HPDE6-E6E7 (cell line): ENCODE results near the gene TMBIM1.
"Not testable (repeated sequence)": the region's sequence is repeated elsewhere in the genome, so short reads cannot be mapped to it uniquely, and the experiment has no call there.

ENCODE experiments used
- DNase-seq: peaks from one replicate; pipeline ENCODE4 v3.0.0; 2011; ENCODE audit warnings: missing footprints; ENCODE audit errors: extremely low spot score

Gene TMBIM1

DNA sequence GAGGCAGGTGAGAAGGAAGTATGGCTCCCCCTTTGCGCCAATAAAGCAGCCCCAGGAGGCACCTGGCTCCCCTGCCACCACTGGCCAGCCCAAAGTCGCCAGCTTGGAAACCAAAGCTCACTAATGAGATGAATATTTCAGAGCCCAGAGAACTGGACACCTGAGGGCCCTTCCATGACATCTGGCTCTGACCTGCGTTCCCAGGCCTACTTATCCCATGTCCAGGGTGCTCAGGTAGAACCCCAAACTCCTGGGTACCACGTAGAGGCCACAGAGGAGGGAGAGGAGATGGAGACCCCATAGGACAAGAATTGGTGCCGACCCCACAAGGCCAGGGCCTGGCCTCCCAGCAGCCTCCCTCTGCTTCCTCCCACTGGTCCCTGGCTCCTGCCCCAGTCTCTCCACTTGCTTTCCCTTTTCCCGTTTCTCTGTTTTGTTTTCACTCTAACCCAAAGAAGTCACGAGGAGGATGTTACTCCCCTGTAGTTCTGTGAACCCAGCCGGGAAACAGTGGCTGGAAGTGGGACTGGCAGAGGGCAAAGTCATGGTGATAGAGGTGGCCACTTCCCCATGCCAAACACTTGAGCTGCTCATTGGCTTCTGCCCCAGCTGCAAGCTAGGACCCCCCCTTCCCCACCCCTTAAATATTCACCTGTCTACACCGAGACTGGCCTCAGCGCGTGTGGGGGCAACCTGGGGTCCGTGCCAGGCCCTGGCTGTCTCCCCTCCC lies 820 bp downstream of the TMBIM1 start:
- DNase-seq, result no peak

- DNase-seq, result no peak
Observed at GRCh38 chr2:218290316-218291261, 1.7 kb downstream of the TMBIM1 start.

DNA sequence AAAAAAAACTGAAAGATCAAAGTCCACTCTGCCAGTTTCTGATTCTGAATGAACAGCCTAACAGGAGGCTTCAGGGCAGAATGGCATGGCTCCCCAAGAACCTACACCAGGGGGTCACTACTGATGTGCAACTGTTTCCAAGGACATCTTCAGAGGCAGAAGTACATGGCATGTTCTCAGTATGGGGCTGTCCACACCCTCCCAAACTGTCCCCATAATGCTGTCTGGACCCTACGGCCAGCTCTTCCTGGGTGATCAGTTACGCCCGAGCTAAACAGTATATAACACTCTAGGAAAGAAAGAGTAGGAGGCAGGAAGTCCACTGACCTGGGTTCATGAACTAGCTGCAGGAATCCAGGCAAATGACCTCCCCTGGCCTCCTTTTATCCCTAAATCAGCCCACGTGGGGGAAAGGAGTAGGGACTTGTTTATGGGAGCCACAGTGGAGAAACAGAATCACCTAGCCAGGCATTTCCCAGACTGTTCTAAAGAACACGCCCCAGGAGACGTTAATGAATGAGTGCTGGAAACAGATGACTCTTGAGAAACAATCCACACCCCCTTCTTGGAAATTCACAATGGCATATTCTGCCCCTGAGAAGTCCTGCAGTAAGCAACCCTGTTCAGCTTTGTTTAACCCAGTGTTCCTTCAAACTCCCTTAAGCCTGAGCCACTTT lies 2.5 kb downstream of the TMBIM1 start:
- peak; percentile 33 for DNase-seq

DNA sequence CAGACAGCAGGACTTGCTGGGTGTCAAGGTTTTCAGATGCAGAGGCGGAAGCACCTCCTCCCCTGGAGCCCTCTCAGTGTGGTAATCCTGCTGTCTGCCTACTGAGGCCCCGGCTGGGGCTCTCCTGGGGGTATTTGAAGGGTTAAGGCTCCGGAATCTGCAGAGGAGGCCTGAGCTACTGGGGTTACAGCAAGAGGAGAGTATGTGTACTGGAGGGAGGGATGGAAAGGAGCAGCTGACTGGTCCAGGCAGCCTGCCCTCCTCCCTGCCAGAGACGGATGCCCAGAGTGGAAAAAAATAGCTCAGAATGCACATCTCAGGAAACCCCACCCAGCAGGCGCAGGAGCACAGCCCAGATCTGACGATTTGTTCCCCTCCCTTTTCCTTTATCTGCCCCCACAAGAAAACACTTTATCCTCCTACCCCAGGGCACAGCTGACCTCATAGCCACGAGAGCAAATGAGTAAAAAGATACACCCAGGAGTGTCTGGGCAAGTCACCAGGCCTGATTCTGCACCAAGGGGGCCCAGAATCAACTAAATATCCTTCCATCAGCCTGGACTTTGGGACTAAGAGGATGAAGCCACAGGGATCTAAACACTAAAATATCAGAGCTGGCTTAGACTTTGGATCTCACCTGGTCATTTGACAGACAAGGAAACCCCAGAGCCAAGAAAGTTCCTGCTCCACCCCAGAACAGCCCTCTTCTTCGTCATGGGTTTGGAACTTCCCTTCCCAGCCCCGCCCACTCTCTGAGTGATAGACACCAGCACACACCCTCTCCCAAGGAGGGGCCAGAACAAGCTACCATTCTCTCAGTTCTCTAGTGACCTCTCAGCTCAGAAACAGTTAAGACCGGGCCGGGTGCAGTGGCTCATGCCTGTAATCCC lies 5.5 kb downstream of the TMBIM1 start:
- peak; percentile 84 for DNase-seq

DNA sequence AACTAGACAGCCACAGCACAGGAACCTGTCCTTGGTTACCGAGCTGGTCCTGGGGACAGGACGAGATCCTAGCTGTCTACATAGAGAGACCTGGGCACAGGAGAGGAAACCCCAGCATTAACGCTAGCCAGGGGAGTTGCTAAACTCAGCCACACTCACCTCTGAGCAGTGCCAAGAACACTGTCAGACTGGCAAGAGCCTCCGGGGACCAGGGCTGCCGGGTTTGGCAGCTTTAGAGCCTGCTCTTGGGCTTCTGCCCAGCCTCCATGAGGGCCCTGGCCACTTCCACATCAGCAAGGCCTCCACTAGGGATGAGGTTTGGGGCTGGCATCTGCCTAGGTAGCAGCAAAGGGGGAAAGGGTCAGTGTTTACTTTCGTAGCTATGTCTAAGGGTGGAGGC lies 6.7 kb downstream of the TMBIM1 start:
- DNase-seq, result no peak

DNA sequence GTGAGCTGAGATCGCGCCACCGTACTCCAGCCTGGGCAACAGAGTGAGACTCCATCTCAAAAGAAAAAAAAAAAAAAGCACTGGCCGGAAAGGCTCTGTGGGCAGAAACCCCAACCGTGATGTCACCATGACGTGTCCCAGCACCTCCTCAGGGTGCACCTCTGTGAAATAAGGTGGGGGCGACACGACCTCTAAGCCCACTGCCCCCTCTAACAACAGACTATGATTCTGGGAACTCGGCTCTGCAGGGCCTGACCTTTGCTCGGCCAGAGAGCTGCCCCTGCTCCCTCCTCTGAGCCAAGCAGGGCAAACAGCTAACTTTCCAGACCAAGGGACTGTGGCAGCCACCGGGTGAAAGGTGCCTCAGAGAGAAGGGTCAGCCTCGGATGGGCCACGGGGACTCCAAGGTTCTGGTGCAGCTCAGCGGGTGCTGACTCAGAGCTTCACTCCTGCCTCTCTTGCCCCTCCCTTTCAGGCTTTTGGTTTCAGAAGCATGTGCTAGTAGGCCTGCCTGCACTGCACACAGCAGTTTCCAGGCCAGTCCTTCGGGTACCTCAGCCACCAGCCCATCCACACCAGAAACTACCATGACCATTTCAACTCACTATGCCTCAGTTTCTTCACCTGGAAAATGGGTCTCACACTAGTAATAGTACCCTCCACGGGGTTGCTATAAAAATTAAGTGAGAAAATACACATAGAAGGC lies 8.0 kb downstream of the TMBIM1 start:
- peak; percentile 76 for DNase-seq

GRCh38 chr2:218282173-218282991 lies 9.9 kb downstream of the TMBIM1 start:
- peak; percentile 88 for DNase-seq

DNA sequence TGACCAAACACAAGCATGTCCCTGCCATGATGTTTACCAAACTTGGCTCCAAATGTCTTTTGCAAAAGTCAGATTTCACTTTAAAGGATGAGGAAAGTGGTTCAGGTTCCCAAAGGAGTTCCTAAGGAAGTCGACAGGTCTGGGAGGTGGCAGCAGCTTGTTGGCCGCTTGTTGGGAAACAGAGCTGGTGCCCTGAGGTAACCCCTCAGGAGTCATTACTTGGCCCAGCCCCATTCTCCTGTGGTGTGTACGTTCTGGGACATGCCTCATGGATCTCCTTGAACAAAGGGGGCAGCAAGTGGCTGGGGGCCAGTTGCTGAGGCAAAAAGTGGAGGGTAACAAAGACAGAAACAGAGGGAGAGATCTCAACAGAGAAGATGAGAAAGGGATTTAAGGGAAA lies 10.9 kb downstream of the TMBIM1 start:
- DNase-seq, result no peak

- no peak for DNase-seq
Observed at GRCh38 chr2:218280260-218280870, 11.9 kb downstream of the TMBIM1 start.

DNA sequence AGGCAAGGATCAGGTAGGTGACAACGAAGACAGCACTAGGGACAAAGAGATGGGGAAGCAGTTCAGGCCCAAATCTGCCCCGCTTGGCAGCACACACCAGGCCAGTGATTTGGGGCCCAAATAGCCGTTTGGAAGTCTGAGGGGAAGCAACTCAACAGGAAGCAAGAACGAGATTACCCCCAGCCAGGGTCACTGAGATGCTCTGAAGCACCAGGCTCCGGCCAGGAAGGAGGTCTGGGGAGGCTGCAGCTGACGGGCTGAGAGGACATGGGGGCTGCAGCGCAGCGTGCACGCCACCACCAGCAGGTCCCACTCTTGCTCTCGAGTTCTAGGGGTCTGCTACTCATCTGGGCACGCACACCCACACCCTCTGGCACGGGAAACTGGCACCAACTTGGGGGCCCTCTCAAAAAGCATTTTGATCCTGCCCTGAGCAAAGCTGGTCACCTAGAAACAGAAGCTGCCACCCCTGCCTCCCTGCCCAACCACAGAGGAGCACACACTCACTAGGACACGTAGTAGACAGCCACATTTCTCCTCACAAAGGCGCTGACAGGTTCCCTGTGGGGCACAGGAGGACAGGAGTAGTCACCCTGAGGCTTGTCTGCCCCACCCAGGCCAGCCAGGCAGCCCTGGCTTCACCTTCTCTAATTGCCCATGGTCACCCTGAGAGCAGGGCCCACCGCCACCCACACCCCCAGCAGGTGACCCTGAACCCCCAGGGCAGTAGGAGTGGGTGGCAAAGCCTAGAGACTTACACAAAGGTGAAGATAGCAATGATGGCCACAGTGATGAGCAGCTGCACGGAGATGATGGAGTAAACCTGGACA lies 13.6 kb downstream of the TMBIM1 start:
- no peak for DNase-seq

DNA sequence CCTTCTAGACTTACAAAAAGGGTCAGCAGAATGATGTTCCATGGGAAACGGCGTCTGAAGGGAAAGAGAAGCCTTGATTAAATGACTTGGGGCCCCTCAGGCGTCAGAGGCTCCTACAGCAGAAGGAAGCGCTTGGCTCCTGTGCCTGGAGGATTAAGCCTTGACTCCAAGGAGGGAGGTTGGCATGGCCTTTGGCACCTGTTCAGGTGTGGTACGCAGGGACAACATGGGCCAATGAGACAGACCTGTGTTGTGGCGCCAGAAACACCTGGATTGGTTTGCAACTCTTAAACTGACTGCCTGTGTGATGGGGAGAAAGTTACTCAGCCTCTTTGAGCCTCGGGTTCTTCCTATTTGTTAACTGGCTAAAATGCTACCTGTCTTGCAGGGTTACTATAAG lies 14.4 kb downstream of the TMBIM1 start:
- no peak for DNase-seq

GRCh38 chr2:218276986-218277755 lies 15.1 kb downstream of the TMBIM1 start:
- DNase-seq, result no peak

DNA sequence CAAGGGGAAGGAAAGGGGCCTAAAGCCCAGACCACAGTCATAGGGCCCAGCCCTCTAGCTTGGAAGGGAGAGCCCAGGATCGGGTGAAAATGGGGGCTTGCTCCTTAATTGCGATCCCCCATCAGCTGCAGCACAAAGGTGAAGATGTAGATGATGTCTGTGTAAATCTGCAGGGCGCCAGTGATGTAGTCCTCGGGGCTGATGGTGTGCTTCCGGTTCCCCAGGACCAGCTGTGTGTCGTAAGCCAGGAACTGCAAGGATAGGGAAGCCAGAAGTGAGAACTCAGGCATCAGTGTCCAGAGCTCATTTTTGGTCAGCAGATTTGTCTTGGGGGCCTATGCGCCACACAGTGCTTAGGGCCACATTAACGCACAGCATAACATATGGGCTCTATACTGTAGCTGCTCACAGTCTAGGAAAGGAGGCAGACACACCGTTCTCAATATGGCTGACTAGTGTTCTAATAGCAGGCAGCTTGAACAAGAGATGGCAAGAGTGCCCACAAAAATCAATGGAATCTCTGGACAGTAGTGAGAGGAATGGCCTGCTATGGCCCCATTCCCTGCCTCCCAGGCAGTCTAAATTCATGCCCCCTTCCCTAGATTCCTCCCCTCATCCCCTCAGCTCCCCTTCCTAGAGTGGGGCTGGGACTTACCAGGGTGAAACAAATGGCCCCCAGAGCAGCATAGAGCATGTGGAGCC lies 16.8 kb downstream of the TMBIM1 start:
- no peak for DNase-seq

DNA sequence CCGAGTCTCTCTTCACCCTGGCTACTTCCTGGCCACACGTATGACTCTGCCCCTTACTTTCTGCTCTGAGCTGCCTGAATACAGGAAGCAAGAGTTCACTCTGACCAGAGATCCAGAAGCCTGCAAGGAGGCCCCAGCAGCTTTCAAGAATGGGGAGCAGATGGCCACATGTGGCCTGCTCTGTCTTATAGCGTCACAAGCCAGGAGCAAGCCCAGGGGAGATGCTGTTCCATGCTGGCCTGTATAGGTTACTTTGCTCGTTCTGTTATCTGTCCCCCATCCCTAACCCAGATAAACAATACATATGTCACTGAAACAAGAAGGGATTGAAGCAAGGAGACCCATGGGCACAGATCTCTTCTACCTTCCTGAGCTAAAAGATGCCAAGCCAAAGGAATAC lies 17.7 kb downstream of the TMBIM1 start:
- DNase-seq, result no peak

GRCh38 chr2:218273908-218274249 lies 18.4 kb downstream of the TMBIM1 start:
- no peak for DNase-seq

GRCh38 chr2:218273214-218273907 lies 18.9 kb downstream of the TMBIM1 start:
- not testable (repeated sequence) for DNase-seq
